Left renal cortex interstitium (tissue), 4 donors: ENCODE results near the gene FOXC2. TPM values are rescaled to one million over a fixed set of nuclear protein-coding genes. Genes with fewer than 3 reads are reported as not detected.

ENCODE experiments used
- DNase-seq, 4 donors: peaks; one replicate each; pipeline ENCODE4 v3.0.0-alpha.2; 2013; ENCODE audit warnings: low read depth in 4 of 4, low spot score in 2 of 4, missing footprints in 1 of 4
- polyA plus RNA-seq, 4 donors: library from polyadenylated mRNA; unstranded; fragments of 120-200 nt; gene quantifications; one replicate each; pipeline ENCODE4 v1.2.1, GENCODE V29; 2013; ENCODE audit not compliant: insufficient read length in 4 of 4

Gene FOXC2
- polyA plus RNA-seq, 4 donors = 37.9 to 61.0 (median 46.8) TPM

- peak in 3 of 4 donors; percentile 17 to 90 (median 87) for DNase-seq
Measured at GRCh38 chr16:86554917-86555703, 11.5 kb upstream of the FOXC2 start, which contains the start of gene MTHFSD. TSS of gene MTHFSD (minus strand) at chr16:86555235. CDS start at chr16:86555184, 51 bp downstream.

DNA sequence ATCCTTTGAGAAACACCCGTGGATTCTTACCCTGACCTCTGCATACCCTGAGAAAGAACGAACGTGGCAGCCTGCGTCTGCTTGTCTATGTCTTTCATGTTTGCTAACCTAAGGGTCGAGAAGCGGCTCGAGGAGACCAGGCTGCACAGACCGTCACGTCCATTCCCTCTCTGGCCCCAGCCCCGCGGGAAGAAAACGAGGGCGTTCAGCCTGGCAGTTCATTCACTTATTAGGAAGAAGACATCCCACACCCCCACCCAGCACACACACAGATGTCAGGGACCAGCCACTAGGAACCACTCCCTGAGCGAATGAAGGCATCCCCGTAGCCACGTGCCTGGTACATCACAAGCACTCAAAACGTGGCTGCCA lies 10.9 kb upstream of the FOXC2 start:
- DNase-seq = no peak

- DNase-seq = no peak
Measured at GRCh38 chr16:86556576-86556975, 10.1 kb upstream of the FOXC2 start.

DNA sequence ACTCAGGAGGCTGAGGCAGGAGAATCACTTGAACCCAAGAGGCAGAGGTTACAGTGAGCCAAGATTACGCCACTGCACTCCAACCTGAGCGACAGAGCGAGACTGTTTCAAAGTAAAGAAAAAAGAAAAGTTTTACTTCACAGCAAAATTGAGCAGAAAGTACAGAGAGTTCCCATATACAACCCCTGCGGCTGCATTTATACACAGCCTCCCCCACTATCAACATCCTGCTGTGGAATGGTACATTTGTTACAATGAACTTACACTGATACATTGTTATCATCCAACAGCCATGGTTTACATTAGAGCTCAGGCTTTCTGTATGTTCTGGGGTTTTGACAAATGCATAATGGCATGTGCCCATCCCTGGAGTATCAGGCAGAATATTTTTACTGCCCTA lies 9.0 kb upstream of the FOXC2 start:
- no peak for DNase-seq

- no peak for DNase-seq
Measured at GRCh38 chr16:86558355-86559193, 8.1 kb upstream of the FOXC2 start.

- DNase-seq = no peak
Measured at GRCh38 chr16:86559802-86560305, 6.8 kb upstream of the FOXC2 start.

DNA sequence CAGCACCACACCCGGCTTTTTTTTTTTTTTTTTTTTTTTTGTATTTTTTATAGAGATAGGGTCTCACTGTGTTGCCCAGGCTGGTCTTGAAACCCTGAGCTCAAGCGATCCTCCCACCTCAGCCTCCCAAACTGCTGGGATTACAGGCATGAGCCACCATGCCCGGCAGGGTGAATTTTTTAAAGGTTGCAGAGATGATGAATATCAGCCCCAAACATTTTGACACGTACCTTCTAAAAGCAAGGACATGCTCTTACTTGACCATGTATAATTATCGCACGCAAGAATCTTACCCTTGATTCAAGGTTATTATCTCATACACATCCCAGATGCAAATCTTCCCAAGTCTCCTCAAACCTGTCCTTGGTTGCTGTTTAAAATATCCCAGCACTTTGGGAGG lies 4.3 kb upstream of the FOXC2 start:
- no peak for DNase-seq

GRCh38 chr16:86563469-86564345 lies 2.9 kb upstream of the FOXC2 start:
- peak in 2 of 4 donors; percentile 85 to 92 for DNase-seq

- DNase-seq = no peak
Measured at GRCh38 chr16:86565181-86565631, 1.4 kb upstream of the FOXC2 start.

GRCh38 chr16:86565644-86566511 lies 751 bp upstream of the FOXC2 start:
- DNase-seq = no peak

GRCh38 chr16:86566966-86567700 lies 504 bp downstream of the FOXC2 start:
- DNase-seq = no peak

DNA sequence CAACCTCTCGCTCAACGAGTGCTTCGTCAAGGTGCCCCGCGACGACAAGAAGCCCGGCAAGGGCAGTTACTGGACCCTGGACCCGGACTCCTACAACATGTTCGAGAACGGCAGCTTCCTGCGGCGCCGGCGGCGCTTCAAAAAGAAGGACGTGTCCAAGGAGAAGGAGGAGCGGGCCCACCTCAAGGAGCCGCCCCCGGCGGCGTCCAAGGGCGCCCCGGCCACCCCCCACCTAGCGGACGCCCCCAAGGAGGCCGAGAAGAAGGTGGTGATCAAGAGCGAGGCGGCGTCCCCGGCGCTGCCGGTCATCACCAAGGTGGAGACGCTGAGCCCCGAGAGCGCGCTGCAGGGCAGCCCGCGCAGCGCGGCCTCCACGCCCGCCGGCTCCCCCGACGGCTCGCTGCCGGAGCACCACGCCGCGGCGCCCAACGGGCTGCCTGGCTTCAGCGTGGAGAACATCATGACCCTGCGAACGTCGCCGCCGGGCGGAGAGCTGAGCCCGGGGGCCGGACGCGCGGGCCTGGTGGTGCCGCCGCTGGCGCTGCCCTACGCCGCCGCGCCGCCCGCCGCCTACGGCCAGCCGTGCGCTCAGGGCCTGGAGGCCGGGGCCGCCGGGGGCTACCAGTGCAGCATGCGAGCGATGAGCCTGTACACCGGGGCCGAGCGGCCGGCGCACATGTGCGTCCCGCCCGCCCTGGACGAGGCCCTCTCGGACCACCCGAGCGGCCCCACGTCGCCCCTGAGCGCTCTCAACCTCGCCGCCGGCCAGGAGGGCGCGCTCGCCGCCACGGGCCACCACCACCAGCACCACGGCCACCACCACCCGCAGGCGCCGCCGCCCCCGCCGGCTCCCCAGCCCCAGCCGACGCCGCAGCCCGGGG lies 1.3 kb downstream of the FOXC2 start:
- no peak for DNase-seq

DNA sequence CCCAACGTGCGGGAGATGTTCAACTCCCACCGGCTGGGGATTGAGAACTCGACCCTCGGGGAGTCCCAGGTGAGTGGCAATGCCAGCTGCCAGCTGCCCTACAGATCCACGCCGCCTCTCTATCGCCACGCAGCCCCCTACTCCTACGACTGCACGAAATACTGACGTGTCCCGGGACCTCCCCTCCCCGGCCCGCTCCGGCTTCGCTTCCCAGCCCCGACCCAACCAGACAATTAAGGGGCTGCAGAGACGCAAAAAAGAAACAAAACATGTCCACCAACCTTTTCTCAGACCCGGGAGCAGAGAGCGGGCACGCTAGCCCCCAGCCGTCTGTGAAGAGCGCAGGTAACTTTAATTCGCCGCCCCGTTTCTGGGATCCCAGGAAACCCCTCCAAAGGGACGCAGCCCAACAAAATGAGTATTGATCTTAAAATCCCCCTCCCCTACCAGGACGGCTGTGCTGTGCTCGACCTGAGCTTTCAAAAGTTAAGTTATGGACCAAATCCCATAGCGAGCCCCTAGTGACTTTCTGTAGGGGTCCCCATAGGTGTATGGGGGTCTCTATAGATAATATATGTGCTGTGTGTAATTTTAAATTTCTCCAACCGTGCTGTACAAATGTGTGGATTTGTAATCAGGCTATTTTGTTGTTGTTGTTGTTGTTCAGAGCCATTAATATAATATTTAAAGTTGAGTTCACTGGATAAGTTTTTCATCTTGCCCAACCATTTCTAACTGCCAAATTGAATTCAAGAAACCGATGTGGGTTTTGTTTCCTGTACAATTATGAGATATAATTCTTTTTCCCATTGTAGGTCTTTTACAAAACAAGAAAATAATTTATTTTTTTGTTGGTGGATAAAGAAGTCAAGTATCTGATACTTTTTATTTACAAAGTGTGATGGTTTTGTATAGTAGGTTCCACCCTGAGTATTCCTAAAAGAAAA lies 2.3 kb downstream of the FOXC2 start:
- no peak for DNase-seq

- DNase-seq = no peak
Measured at GRCh38 chr16:86569701-86570447, 3.2 kb downstream of the FOXC2 start.

DNA sequence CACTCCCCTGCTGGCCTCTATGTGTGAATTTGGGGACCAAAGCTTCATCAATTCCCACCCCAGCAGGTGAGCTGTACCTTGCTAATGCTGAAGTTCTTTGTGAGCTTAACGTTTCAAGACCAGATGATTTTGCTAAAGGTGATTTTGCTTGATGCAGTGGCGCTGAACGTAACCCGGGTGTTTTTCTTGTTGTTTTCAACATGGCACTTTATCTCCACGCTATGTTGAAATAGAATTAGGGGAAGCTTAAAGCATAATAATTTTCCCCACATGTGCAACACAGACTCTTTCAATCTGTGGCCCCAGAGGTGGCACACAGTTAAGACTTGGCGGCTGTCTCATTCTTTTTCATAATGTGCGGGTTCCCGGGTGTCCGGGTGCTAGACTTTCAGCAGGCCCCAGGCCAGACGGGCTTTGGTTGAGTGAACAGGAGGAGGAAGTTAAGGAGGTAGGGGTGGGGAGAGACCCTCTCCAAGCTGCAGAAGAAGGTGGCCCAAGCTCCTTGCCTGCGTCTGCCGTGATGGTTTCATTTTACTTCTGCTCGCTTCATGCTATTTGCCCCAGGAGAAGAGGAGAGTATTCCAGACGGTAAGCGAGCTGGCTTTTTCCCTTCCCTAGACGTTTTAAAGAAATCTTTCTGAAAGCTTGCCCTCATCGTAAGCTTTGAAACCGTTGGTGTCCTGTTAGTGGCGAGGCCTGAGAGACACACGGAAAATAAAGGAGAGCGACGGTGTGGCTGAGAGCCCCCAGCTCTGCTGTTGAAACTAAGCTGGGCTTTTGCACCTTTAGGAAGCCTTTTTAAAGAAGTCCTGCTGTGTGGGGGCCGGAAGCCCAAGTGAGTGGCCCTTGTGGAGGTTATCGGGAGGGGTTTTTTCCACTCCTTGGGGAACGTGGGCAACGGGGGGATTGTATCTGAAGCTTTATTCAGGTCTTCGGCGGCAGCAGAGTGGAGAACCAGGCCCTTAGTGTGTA lies 4.2 kb downstream of the FOXC2 start:
- DNase-seq = no peak
